GM03348 (cell line): ENCODE data around the gene UVRAG.

Experiments
- DNase-seq: peaks from one replicate; pipeline ENCODE4 v3.0.0; 2012; ENCODE audit warnings: low spot score

Gene UVRAG

GRCh38 chr11:76169473-76169896 lies 354.5 kb downstream of the UVRAG start:
- no peak for DNase-seq

GRCh38 chr11:76170468-76170867 lies 355.5 kb downstream of the UVRAG start:
- no peak for DNase-seq

GRCh38 chr11:76172583-76172982 lies 357.6 kb downstream of the UVRAG start:
- DNase-seq = no peak

- no peak for DNase-seq
Measured at GRCh38 chr11:76173663-76174062, 358.7 kb downstream of the UVRAG start.

- DNase-seq = no peak
Measured at GRCh38 chr11:76174330-76174729, 359.3 kb downstream of the UVRAG start.

- DNase-seq = no peak
Measured at GRCh38 chr11:76175783-76176182, 360.8 kb downstream of the UVRAG start.

GRCh38 chr11:76176463-76176862 lies 361.5 kb downstream of the UVRAG start:
- DNase-seq = no peak

GRCh38 chr11:76177250-76177686 lies 362.3 kb downstream of the UVRAG start:
- DNase-seq = no peak

GRCh38 chr11:76179147-76179546 lies 364.1 kb downstream of the UVRAG start:
- DNase-seq = no peak

- no peak for DNase-seq
Measured at GRCh38 chr11:76181371-76181770, 366.4 kb downstream of the UVRAG start.

GRCh38 chr11:76184551-76184993 lies 369.6 kb downstream of the UVRAG start:
- no peak for DNase-seq

GRCh38 chr11:76185511-76185910 lies 370.5 kb downstream of the UVRAG start:
- no peak for DNase-seq

- DNase-seq = peak; percentile 50
Measured at GRCh38 chr11:76185931-76186401, 371.0 kb downstream of the UVRAG start.

GRCh38 chr11:76186776-76187279 lies 371.8 kb downstream of the UVRAG start:
- no peak for DNase-seq

- DNase-seq = no peak
Measured at GRCh38 chr11:76188873-76189272, 373.9 kb downstream of the UVRAG start.

GRCh38 chr11:76189682-76190081 lies 374.7 kb downstream of the UVRAG start:
- no peak for DNase-seq

- DNase-seq = peak; percentile 58
Measured at GRCh38 chr11:76190376-76190775, 375.4 kb downstream of the UVRAG start.
